Panc1 (cell line): ENCODE data around the gene GRAMD1B. TPM values are rescaled to one million over a fixed set of nuclear protein-coding genes. Genes with fewer than 3 reads are reported as not detected.
A peak's percentile ranks its signal among the peaks of the same experiment; 100 is the strongest.

Source experiments
- ATAC-seq: fragments of 200-7000 bp; cut with Tn5 transposase; 2 replicates; pipeline ENCODE4 v1.9.1; 2020; ENCODE audit warnings: mild to moderate bottlenecking, moderate library complexity
- BruUV-seq: library from RNA; stranded (reverse); fragments of 400-500 nt; replicated peaks from 2 replicates; lab custom pipeline; 2021; lab: Mats Ljungman, UMichigan
- CTCF ChIA-PET: fragments of 300-600 bp; sonication (Branson Sonifier 250); formaldehyde crosslinking; loops from one replicate; lab custom pipeline; 2022; ENCODE audit warnings: antibody characterized with exemption; lab: Charles Lee
- POLR2A ChIA-PET: fragments of 300-600 bp; sonication (Branson Sonifier 250); formaldehyde crosslinking; loops from one replicate; lab custom pipeline; 2022; ENCODE audit warnings: antibody characterized with exemption; lab: Charles Lee
- DNase-seq: peaks from one replicate; pipeline ENCODE4 v3.0.0-alpha.2; 2010; ENCODE audit warnings: low read depth, low spot score
- H3K27ac ChIP-seq: 2 replicates; pipeline ENCODE4 v1.5.1; 2011; ENCODE audit warnings: mild to moderate bottlenecking, low read length, inconsistent platforms
- H3K27me3 ChIP-seq: fragments of 200-500 bp; sonication (Bioruptor generic); 2 replicates; pipeline ENCODE4 v1.6.0; 2014; ENCODE audit warnings: low read length, inconsistent platforms; ENCODE audit not compliant: control insufficient read depth, insufficient read depth
- H3K36me3 ChIP-seq: fragments of 200-500 bp; sonication (Bioruptor generic); 2 replicates; pipeline ENCODE4 v1.5.1; 2014; ENCODE audit warnings: inconsistent platforms, mild to moderate bottlenecking, low read length, moderate library complexity; ENCODE audit not compliant: control insufficient read depth, insufficient read depth
- H3K4me1 ChIP-seq: 2 replicates; pipeline ENCODE4 v1.5.1; 2011; ENCODE audit warnings: inconsistent platforms, mild to moderate bottlenecking, low read length, moderate library complexity; ENCODE audit not compliant: control insufficient read depth, insufficient read depth
- H3K4me3 ChIP-seq, 2 experiments: 2 replicates each; pipeline ENCODE4 v1.5.1; 2011 to 2012; ENCODE audit warnings: low read depth in 2 of 2, low read length in 2 of 2, mild to moderate bottlenecking in 2 of 2, inconsistent platforms in 1 of 2, moderate library complexity in 1 of 2
- H3K9me3 ChIP-seq: fragments of 200-500 bp; sonication (Bioruptor generic); 2 replicates; pipeline ENCODE4 v1.5.1; 2014; ENCODE audit warnings: low read depth, mild to moderate bottlenecking, inconsistent platforms, low read length, moderate library complexity; ENCODE audit not compliant: control insufficient read depth, insufficient read depth
- POLR2AphosphoS5 ChIP-seq: IDR thresholded peaks from 2 replicates; pipeline ENCODE4 v1.6.1; 2012; ENCODE audit warnings: mild to moderate bottlenecking, low read depth, low read length, moderate library complexity
- SIN3A ChIP-seq: IDR thresholded peaks from 2 replicates; pipeline ENCODE4 v1.6.1; 2012; ENCODE audit warnings: low read depth, mild to moderate bottlenecking, low read length, moderate library complexity, borderline replicate concordance; ENCODE audit not compliant: insufficient read depth
- TCF7L2 ChIP-seq: IDR thresholded peaks from 2 replicates; pipeline ENCODE4 v1.6.1; 2011; ENCODE audit warnings: mild to moderate bottlenecking, low read depth, low read length, inconsistent platforms
- in situ Hi-C: cut with HindIII; loops from 2 replicates; pipeline ENCODE4 v1.10.0; 2016; ENCODE audit warnings: low sequenced_read_pairs, low pct_unique_long_range_greater_than_20kb
- intact Hi-C: fragments of 100-400 bp; cut with micrococcal nuclease; formaldehyde crosslinking; loops from one replicate; pipeline ENCODE4 v1.10.0; 2022; ENCODE audit not compliant: unreplicated experiment
- total RNA-seq: library from RNA; stranded (reverse); gene quantifications from one replicate; pipeline ENCODE4 v1.2.1, GENCODE V29; 2021; ENCODE audit not compliant: unreplicated experiment
- TF ChIP-seq, protein P1 (sequence below): fragments of 450-650 bp; IDR thresholded peaks from 2 replicates; pipeline ENCODE4 v1.5.1; 2017; ENCODE audit warnings: mild to moderate bottlenecking
- TF ChIP-seq, protein P2 (sequence below), 2 experiments: IDR thresholded peaks; 2 replicates each; pipeline ENCODE4 v1.6.1; 2011 to 2012; ENCODE audit warnings: low read depth in 2 of 2, control low read depth in 1 of 2, low read length in 1 of 2, mild to moderate bottlenecking in 1 of 2, moderate library complexity in 1 of 2; ENCODE audit not compliant: insufficient read depth in 1 of 2

GRAMD1B gene
- total RNA-seq, 1 experiment from 2014 or later: 0.46 TPM

DNA sequence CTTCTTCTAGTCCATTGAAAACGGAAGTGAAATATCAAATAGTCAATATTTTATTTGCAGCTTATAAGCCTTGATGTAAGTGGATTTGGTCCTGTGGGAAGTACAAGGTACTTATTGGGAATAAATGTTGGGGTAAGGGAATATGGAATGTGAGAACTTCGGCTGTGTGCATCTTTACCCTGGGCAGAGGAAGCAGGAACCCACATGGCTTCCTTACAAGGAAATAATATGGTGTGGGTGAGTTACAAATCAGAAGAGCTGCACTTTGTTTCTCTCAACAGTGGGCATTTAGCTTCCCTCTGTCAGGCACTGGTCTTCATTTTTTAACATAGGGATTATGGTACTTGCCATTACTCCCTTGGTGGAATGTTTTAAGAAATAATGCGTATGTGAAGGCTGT is 146.4 kb downstream of the GRAMD1B start:
- ChIA-PET CTCF (interaction anchor here (0.9 kb wide), 2 partner anchors 11 to 42 kb away, joined by 3 to 5 read pairs; no protein-coding TSS in a partner anchor), POLR2A (no interaction called here)
- Histone ChIP-seq H3K4me3 (no peak overlapping the region), H3K27me3 (peaks cover 21% of the 10 kb centered on the region), H3K27ac (no peak overlapping the region), H3K4me1 (no peaks in the 10 kb centered on the region), H3K36me3 (no peaks in the 10 kb centered on the region), H3K9me3 (no peaks in the 10 kb centered on the region)
- BruUV-seq: no TSS peak
- TF ChIP-seq, protein P1, sequence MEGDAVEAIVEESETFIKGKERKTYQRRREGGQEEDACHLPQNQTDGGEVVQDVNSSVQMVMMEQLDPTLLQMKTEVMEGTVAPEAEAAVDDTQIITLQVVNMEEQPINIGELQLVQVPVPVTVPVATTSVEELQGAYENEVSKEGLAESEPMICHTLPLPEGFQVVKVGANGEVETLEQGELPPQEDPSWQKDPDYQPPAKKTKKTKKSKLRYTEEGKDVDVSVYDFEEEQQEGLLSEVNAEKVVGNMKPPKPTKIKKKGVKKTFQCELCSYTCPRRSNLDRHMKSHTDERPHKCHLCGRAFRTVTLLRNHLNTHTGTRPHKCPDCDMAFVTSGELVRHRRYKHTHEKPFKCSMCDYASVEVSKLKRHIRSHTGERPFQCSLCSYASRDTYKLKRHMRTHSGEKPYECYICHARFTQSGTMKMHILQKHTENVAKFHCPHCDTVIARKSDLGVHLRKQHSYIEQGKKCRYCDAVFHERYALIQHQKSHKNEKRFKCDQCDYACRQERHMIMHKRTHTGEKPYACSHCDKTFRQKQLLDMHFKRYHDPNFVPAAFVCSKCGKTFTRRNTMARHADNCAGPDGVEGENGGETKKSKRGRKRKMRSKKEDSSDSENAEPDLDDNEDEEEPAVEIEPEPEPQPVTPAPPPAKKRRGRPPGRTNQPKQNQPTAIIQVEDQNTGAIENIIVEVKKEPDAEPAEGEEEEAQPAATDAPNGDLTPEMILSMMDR: no peak
- no peak for TF ChIP-seq SIN3A
- no peak for TF ChIP-seq POLR2AphosphoS5
- TF ChIP-seq TCF7L2: no peak
- TF ChIP-seq, protein P2, sequence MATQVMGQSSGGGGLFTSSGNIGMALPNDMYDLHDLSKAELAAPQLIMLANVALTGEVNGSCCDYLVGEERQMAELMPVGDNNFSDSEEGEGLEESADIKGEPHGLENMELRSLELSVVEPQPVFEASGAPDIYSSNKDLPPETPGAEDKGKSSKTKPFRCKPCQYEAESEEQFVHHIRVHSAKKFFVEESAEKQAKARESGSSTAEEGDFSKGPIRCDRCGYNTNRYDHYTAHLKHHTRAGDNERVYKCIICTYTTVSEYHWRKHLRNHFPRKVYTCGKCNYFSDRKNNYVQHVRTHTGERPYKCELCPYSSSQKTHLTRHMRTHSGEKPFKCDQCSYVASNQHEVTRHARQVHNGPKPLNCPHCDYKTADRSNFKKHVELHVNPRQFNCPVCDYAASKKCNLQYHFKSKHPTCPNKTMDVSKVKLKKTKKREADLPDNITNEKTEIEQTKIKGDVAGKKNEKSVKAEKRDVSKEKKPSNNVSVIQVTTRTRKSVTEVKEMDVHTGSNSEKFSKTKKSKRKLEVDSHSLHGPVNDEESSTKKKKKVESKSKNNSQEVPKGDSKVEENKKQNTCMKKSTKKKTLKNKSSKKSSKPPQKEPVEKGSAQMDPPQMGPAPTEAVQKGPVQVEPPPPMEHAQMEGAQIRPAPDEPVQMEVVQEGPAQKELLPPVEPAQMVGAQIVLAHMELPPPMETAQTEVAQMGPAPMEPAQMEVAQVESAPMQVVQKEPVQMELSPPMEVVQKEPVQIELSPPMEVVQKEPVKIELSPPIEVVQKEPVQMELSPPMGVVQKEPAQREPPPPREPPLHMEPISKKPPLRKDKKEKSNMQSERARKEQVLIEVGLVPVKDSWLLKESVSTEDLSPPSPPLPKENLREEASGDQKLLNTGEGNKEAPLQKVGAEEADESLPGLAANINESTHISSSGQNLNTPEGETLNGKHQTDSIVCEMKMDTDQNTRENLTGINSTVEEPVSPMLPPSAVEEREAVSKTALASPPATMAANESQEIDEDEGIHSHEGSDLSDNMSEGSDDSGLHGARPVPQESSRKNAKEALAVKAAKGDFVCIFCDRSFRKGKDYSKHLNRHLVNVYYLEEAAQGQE (IDR thresholded peaks at IDR 0.05; ENCODE audit: insufficient read depth in 1 of 2, low read depth in 2 of 2, low read length in 1 of 2): no peak
- ATAC-seq (no peak), DNase-seq (no peak)
- in situ Hi-C loops (no loop called here), intact Hi-C loops (no loop called here)

DNA sequence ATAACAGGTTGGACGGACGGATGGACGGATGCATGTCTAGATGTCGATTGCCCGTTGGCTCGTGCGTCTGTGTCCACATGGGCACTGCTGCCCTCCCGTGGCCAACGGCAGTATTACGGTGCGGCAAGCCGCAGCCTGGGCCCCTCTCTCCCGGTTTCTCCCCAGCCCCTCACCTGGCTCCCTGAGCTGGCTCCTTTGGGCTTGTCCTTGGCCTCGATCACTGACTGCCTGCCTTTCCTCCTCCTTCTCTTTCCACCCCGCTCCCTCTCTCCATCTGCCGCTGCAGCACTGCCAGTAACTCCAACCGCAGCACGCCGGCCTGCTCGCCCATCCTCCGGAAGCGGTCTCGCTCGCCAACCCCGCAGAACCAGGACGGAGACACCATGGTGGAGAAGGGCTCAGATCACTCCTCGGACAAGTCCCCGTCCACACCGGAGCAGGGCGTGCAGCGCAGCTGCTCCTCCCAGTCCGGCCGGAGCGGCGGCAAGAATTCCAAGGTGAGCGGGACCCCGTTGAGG is 147.1 kb downstream of the GRAMD1B start:
- H3K9me3 ChIP-seq: no peaks in the 10 kb centered on the region
- in situ Hi-C loops (no loop called here), intact Hi-C loops (loop anchor here (1.0 kb wide), 2 partner anchors 66 to 130 kb away; no protein-coding TSS in a partner anchor)
- DNase-seq (no peak), ATAC-seq (peak; percentile 80)
- POLR2A ChIA-PET: no interaction called here
- H3K27me3 ChIP-seq: peaks cover 22% of the 10 kb centered on the region
- TF ChIP-seq TCF7L2: no peak
- TF ChIP-seq, protein P2 (IDR thresholded peaks at IDR 0.05; ENCODE audit: insufficient read depth in 1 of 2, low read depth in 2 of 2, low read length in 1 of 2): 0 out of 4 replicates have a peak, but pooled peaks of 1 of the 2 experiments have one; percentile 56
- TF ChIP-seq, protein P1: peak; percentile 99
- H3K4me1 ChIP-seq: no peaks in the 10 kb centered on the region
- no TSS peak for BruUV-seq
- H3K36me3 ChIP-seq: no peaks in the 10 kb centered on the region
- H3K27ac ChIP-seq: no peak overlapping the region
- CTCF ChIA-PET: interaction anchor here (0.9 kb wide), 2 partner anchors 11 to 42 kb away, joined by 3 to 5 read pairs; no protein-coding TSS in a partner anchor
- H3K4me3 ChIP-seq: no peak overlapping the region
